Hematopoietic multipotent progenitor cell treated with erythropoietin and hydrocortisone succinate and interleukin-3 and kit ligand, for 15 days (in vitro differentiated cells): Measurements from ENCODE around the gene PDE7B.
"Not testable (repeated sequence)": the region's sequence is repeated elsewhere in the genome, so short reads cannot be mapped to it uniquely, and the experiment has no call there.

ENCODE experiments used
- DNase-seq: peaks from one replicate; pipeline ENCODE4 v3.0.0-alpha.2; 2015; ENCODE audit warnings: low spot score

The PDE7B gene

GRCh38 chr6:136112262-136112661 lies 260.8 kb downstream of the PDE7B start:
- DNase-seq = no peak

- DNase-seq = no peak
Measured at GRCh38 chr6:136113736-136114173, 262.3 kb downstream of the PDE7B start.

GRCh38 chr6:136114661-136115060 lies 263.2 kb downstream of the PDE7B start:
- DNase-seq = no peak

- DNase-seq = no peak
Measured at GRCh38 chr6:136115941-136116340, 264.4 kb downstream of the PDE7B start.

- DNase-seq = no peak
Measured at GRCh38 chr6:136117081-136117480, 265.6 kb downstream of the PDE7B start.

- DNase-seq = no peak
Measured at GRCh38 chr6:136118787-136119186, 267.3 kb downstream of the PDE7B start.

GRCh38 chr6:136123468-136123867 lies 272.0 kb downstream of the PDE7B start:
- DNase-seq = no peak

- no peak for DNase-seq
Measured at GRCh38 chr6:136125585-136125984, 274.1 kb downstream of the PDE7B start.

GRCh38 chr6:136127873-136128272 lies 276.4 kb downstream of the PDE7B start:
- DNase-seq = no peak

GRCh38 chr6:136129365-136129764 lies 277.9 kb downstream of the PDE7B start:
- DNase-seq = no peak

- DNase-seq = no peak
Measured at GRCh38 chr6:136134268-136134667, 282.8 kb downstream of the PDE7B start.

- no peak for DNase-seq
Measured at GRCh38 chr6:136134751-136135150, 283.2 kb downstream of the PDE7B start.

GRCh38 chr6:136136274-136136673 lies 284.8 kb downstream of the PDE7B start:
- DNase-seq = no peak

- DNase-seq = no peak
Measured at GRCh38 chr6:136137008-136137692, 285.6 kb downstream of the PDE7B start.

- no peak for DNase-seq
Measured at GRCh38 chr6:136137739-136138402, 286.4 kb downstream of the PDE7B start.

- DNase-seq = not testable (repeated sequence)
Measured at GRCh38 chr6:136139111-136139510, 287.6 kb downstream of the PDE7B start.

- DNase-seq = no peak
Measured at GRCh38 chr6:136144251-136145023, 292.9 kb downstream of the PDE7B start.

GRCh38 chr6:136146130-136146529 lies 294.6 kb downstream of the PDE7B start:
- DNase-seq = no peak

GRCh38 chr6:136147342-136147741 lies 295.8 kb downstream of the PDE7B start:
- no peak for DNase-seq

GRCh38 chr6:136148051-136148450 lies 296.6 kb downstream of the PDE7B start:
- no peak for DNase-seq

- DNase-seq = no peak
Measured at GRCh38 chr6:136148523-136148922, 297.0 kb downstream of the PDE7B start.

- DNase-seq = no peak
Measured at GRCh38 chr6:136149311-136149710, 297.8 kb downstream of the PDE7B start.

- DNase-seq = no peak
Measured at GRCh38 chr6:136150961-136151360, 299.5 kb downstream of the PDE7B start.
